Chondrocyte (in vitro differentiated cells): Measurements from ENCODE around the gene ARHGAP18. TPM values are rescaled to one million over a fixed set of nuclear protein-coding genes. Genes with fewer than 3 reads are reported as not detected.

Source experiments
- DNase-seq: peaks from one replicate; pipeline ENCODE4 v3.0.0; 2021; ENCODE audit warnings: mixed read lengths, low spot score
- H3K27ac Mint-ChIP-seq: one replicate; pipeline ENCODE4 v1.8.0; 2021; ENCODE audit warnings: mild to moderate bottlenecking, moderate library complexity, mixed read lengths; ENCODE audit not compliant: unreplicated experiment
- H3K27me3 Mint-ChIP-seq: 2 replicates; pipeline ENCODE4 v1.8.0; 2021; ENCODE audit warnings: low read depth, mixed read lengths
- H3K36me3 Mint-ChIP-seq: 2 replicates; pipeline ENCODE4 v1.8.0; 2021; ENCODE audit warnings: low read depth, mixed read lengths
- H3K4me1 Mint-ChIP-seq: 2 replicates; pipeline ENCODE4 v1.8.0; 2021; ENCODE audit warnings: low read depth, mild to moderate bottlenecking, mixed read lengths
- H3K4me3 Mint-ChIP-seq: one replicate; pipeline ENCODE4 v1.8.0; 2021; ENCODE audit warnings: mild to moderate bottlenecking, moderate library complexity, mixed read lengths; ENCODE audit not compliant: unreplicated experiment
- H3K9me3 Mint-ChIP-seq: 2 replicates; pipeline ENCODE4 v1.8.0; 2021; ENCODE audit warnings: low read depth, mixed read lengths
- total RNA-seq: library from RNA; stranded (reverse); gene quantifications from 3 replicates; pipeline ENCODE4 v1.2.1, GENCODE V29; 2021
- TF ChIP-seq, protein P1 (sequence below): fragments of 200-600 bp; sonication (generic); IDR thresholded peaks from 2 replicates; pipeline ENCODE4 v1.5.0; 2021; ENCODE audit warnings: antibody characterized with exemption, mild to moderate bottlenecking, moderate library complexity

The ARHGAP18 gene
- total RNA-seq, 1 donor from 2014 or later = 8.0 TPM

DNA sequence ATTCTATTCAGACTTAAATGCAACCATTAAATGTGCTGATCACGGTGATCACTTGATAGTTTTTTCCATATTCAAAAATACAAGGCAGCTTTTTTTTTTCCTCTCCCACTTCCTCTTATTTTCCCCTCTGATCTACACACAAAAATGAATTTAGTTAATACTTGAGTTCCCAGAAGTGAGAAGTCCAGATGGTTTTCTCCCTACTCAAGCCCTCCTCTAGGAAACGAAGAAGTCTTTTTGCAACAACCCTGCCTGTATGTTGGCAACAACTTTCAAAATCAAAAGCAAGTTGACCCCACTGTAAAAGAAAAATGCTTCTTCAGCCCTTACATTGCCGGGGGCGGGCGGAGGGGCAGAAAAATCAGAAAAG, 24.3 kb downstream of the ARHGAP18 start:
- DNase-seq = no peak

DNA sequence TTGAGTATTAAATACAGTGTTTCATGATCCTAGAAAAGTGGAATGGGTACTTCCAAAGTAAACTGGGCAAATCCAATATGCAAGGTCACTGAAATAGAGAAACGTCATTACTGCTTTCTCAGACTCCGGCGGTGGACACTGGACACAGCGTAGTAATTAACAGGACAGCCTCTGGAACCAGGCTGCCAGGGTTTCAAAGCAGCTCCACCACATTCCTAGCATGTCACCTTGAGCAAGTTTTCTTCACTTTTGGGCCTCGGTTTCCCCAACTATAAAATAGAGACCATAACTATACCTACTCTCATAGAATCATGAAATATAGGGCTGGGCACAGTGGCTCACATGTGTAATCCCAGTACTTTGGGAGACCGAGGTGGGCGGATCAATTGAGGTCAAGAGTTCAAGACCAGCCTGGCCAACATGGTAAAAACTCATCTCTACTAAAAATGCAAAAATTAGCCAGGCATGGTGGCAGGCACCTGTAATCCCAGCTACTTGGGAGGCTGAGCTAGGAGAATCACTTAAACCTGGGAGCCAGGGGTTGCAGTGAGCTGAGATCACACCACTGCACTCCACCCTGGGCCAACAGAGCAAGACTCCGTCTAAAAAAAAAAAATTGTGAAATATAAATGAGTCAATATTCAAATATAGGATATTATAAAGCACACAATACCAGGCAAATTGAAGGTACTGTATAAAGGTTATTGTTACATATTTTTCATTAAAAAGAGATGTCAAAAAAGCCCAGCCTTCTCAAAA, 24.9 kb downstream of the ARHGAP18 start:
- TF ChIP-seq, protein P1, sequence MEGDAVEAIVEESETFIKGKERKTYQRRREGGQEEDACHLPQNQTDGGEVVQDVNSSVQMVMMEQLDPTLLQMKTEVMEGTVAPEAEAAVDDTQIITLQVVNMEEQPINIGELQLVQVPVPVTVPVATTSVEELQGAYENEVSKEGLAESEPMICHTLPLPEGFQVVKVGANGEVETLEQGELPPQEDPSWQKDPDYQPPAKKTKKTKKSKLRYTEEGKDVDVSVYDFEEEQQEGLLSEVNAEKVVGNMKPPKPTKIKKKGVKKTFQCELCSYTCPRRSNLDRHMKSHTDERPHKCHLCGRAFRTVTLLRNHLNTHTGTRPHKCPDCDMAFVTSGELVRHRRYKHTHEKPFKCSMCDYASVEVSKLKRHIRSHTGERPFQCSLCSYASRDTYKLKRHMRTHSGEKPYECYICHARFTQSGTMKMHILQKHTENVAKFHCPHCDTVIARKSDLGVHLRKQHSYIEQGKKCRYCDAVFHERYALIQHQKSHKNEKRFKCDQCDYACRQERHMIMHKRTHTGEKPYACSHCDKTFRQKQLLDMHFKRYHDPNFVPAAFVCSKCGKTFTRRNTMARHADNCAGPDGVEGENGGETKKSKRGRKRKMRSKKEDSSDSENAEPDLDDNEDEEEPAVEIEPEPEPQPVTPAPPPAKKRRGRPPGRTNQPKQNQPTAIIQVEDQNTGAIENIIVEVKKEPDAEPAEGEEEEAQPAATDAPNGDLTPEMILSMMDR = no peak
- no peak overlapping the region for H3K4me3 Mint-ChIP-seq
- H3K9me3 Mint-ChIP-seq = peaks cover 2% of the 10 kb centered on the region
- peaks cover 79% of the 10 kb centered on the region for H3K4me1 Mint-ChIP-seq
- H3K27ac Mint-ChIP-seq = peak overlapping the region; percentile 97
- no peaks in the 10 kb centered on the region for H3K27me3 Mint-ChIP-seq
- no peak for DNase-seq
- H3K36me3 Mint-ChIP-seq = no peaks in the 10 kb centered on the region

More for the DNA sequence above, 24.3 kb downstream of the ARHGAP18 start:
- Mint-ChIP-seq H3K9me3 (peaks cover 2% of the 10 kb centered on the region), H3K4me1 (peaks cover 74% of the 10 kb centered on the region), H3K36me3 (no peaks in the 10 kb centered on the region), H3K27ac (no peak overlapping the region), H3K4me3 (no peak overlapping the region), H3K27me3 (no peaks in the 10 kb centered on the region)
- TF ChIP-seq, protein P1 = no peak

DNA sequence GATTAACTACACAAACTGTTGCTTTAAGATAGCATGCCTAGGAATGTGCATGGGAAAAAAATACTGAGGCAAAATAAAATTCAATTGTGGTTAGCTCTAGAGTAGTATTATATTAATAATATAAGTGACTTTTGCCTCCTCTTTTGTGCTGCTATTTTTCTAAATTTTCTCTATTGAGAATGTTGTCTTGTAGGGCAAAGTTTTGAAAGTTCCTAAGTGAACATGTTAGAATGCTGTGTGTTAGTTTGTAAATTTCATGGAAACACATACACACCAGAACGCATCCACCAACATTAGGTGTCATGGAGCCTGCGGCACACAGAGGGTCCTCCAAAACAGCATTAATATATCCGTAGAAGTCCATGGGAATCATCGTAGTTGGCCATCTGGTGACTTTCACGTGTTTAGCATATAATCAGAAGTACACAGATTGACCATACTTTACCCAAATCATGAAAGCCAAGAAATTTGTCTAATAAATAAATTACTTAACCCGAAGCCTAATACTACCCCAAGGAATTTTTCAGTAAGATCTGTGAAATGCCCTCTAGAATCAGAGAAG, 25.6 kb downstream of the ARHGAP18 start:
- H3K27ac Mint-ChIP-seq = peak overlapping the region; percentile 97
- peaks cover 83% of the 10 kb centered on the region for H3K4me1 Mint-ChIP-seq
- H3K9me3 Mint-ChIP-seq = peaks cover 2% of the 10 kb centered on the region
- DNase-seq = no peak
- no peaks in the 10 kb centered on the region for H3K27me3 Mint-ChIP-seq
- H3K36me3 Mint-ChIP-seq = no peaks in the 10 kb centered on the region
- TF ChIP-seq, protein P1 = no peak
- no peak overlapping the region for H3K4me3 Mint-ChIP-seq

DNA sequence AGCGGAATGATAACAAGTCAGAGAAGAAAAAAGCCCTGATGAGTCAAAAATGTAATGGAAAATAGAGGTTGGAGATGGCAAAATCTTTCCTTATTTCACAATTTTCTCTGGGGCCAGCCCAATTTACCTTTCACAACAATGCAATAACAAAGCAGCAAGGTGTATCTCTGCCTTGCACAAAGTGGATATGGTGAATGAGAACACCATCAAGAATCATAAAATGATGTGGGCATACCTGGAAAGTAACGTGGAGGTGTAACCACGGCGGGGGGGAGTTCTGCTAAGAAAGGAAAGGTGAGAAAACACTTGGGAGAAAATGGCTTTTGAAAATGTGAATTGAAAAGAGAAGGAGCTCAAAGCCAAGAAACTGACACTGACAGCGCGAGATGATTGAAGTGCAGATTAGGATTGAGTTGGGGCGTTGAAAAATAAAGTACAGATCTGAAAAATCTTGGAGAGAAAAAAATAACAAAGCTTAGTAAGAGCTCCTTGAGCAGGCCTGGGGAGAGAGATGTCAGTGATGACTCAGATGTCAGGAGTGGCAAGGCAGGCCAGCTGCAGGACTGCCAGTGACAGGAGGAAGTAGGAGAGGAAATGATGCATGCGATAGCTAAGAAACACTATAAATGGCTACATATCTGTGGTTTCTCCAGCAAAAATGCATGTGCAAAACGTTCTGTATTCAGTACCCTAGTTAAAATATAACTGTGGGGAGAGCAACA, 26.2 kb downstream of the ARHGAP18 start:
- Mint-ChIP-seq H3K9me3 (peaks cover 2% of the 10 kb centered on the region), H3K4me1 (peaks cover 83% of the 10 kb centered on the region), H3K27ac (peak overlapping the region; percentile 97), H3K36me3 (no peaks in the 10 kb centered on the region), H3K4me3 (peak overlapping the region; percentile 14), H3K27me3 (no peaks in the 10 kb centered on the region)
- DNase-seq = no peak
- TF ChIP-seq, protein P1 = no peak

DNA sequence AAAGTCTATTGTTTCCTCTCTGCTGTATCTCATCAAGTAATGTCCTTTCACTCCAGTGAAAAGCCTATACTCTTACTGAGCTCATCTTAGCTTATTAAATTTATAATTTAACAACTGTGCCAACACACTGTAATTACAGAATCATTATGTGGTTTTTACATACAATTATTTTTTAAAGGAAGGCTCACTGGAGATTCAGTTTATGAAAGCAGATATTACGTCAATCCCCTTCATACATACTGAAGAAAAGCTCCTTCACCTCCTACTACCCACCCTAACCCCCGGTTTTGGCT, 28.1 kb downstream of the ARHGAP18 start:
- DNase-seq = no peak
- Mint-ChIP-seq H3K27me3 (no peaks in the 10 kb centered on the region), H3K4me1 (peaks cover 81% of the 10 kb centered on the region), H3K9me3 (peaks cover 2% of the 10 kb centered on the region), H3K4me3 (no peak overlapping the region), H3K36me3 (no peaks in the 10 kb centered on the region), H3K27ac (peak overlapping the region; percentile 53)
- TF ChIP-seq, protein P1 = no peak
